NCI-H2107 (cell line): ENCODE measurements around the gene TAF8.
"Not testable (repeated sequence)": the region's sequence is repeated elsewhere in the genome, so short reads cannot be mapped to it uniquely, and the experiment has no call there.

ENCODE experiments used
- DNase-seq: peaks from one replicate; lab custom pipeline; 2025; lab: John Stamatoyannopoulos, UW

Gene TAF8, protein sequence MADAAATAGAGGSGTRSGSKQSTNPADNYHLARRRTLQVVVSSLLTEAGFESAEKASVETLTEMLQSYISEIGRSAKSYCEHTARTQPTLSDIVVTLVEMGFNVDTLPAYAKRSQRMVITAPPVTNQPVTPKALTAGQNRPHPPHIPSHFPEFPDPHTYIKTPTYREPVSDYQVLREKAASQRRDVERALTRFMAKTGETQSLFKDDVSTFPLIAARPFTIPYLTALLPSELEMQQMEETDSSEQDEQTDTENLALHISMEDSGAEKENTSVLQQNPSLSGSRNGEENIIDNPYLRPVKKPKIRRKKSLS

DNA sequence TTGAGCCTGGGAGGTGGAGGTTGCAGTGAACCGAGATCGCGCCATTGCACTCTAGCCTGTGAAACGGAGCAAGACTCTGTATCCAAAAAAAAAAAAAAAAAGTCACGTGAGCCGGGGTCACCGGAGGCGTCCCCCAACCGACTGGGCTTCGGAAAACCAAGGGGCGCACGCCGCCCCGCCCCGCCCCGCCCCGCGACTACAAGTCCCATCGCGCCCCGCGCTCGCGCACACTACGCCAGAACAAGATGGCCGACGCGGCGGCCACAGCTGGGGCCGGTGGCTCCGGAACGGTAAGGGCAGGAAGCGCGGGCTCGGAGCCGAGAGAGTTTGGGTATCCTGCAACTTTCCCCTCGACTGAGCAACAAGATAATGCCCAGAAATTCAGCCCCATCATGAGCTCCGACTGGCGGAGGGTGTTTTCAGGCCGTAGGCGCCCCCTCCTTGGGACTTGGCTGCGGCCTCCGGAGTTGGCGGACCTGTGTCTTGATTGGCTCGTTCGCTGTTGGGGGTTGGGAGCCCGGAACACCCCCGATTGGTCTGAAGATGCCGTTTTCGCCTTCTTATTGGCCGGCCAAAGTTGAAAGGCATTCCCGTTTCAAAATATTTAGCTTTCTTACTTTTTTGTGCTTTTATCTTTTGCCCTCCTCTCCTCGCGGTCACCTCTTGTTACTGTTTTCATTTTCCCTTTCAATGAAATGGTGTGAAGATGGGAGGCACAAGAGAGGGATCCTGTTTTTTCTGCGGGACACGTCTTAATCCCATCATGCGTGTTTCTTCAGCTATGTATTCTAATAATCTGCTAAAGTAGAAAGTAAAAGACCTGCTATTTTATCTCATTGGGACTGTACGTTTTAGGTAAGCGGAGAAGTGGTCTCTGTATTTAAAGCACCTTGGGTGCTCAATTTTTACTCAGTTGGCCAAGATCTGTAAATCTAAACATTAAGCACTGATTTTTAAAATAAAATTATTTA is at the start of gene TAF8:
TAF8 (plus strand) TSS at position 228 of the 971 bp plus-strand sequence; CDS start at position 246, 18 bp downstream.
- peak; percentile 51 for DNase-seq

DNA sequence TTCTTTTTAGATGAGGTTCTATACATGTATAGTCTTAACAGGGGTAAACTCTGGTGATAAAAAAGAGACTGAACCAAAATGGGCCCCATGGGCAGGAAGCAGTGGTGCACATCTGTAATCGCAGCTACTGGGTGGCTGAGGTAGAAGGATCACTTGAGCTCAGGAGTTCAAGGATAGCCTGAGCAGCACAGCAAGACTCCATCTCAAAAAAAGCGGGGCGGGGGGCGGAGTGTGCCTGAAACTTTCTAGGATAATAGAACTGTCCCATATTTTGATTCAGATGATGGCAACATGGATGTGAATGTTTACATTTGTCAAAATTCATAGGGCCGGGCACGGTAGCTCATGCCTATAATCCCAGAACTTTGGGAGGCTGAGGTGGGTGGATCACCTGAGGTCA is 48.8 kb upstream of the TAF8 start:
- DNase-seq, result no peak

DNA sequence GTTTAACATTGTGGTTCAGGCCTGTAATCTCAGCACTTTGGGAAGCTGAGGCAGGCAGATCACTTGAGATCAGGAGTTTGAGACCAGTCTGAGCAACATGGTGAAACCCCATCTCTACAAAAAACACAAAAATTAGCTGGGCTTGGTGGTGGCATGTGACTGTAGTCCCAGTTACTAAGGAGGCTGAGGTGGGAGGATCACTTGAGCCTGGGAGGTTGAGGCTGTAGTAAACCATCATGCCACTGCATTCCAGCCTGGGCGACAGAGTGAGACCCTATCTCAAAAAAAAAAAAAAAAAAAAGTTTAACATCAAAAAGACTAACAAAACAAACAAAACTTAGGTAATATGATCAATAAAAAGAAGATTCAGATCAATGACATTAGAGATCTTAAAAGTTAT is 46.7 kb upstream of the TAF8 start:
- not testable (repeated sequence) for DNase-seq

DNA sequence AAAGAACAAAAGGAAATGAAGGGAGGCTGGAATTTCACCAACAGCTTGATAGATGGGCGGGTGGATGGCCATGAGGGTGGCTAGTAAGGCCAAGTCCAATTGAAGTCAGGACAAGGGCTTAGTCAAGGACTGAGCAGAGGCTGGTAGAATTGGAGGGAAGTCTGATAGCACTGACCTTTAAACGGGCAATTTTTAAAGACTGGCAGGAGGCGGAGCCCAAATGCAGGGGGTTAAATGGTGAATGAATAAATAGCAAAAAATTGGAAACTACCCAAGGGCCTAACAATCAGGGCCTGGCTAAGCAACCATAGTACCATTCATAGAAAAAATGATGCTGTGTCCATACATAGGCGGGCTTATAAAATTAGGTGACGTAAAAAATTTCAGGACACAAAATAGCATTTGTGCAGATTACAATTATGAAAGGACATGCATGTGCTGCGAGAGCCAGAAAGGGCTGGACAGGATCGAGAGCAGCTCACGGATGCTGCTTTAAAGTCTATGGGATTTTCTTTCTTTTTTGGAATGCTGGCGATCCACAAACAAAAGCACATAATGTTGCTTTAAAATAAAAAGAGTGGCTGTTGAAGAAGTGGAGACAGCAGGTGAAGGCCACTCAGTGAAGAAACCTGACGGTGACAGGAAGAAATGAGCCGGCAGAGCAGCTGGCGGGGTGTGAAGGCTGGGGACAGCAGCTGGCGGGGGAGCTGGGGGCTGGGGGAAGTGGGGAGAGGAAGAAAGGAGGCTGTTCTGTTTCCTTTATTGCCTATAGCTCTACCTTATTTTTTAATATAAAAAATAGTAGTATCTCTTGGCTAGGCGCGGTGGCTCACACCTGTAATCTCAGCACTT is 42.8 kb upstream of the TAF8 start:
- no peak for DNase-seq

DNA sequence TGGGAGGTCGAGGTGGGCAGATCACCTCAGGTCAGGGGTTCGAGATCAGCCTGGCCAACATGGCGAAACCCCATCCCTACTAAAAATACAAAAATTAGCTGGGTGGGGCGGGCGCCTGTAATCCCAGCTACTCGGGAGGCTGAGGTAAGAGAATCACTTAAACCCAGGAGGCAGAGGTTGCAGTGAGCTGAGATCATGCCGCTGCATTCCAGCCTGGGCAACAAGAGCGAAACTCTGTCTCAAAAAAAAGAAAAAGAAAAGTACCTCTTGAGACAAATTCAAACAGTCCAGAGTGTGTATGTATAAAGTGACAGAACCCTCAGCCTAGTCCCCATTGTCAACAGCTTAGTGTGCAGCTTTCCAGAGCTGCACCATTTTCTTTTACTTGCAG is 42.2 kb upstream of the TAF8 start:
- not testable (repeated sequence) for DNase-seq

DNA sequence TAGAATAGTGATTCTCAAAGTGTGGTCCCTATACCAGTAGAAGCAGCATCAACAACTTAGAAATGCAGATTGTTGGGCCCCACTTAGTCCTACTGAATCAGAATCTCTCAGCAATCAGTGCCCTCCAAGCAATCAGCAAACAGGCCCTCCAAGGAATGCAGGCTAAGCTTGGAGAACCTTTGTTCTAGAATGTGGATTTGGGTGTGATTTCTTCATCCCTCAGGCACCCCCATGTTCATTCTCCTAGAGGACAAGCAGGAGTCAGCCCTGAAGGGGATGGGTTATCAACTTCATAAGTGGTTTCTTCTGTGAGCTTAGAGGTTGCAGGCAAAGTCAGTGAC is 40.5 kb upstream of the TAF8 start:
- DNase-seq, result no peak

DNA sequence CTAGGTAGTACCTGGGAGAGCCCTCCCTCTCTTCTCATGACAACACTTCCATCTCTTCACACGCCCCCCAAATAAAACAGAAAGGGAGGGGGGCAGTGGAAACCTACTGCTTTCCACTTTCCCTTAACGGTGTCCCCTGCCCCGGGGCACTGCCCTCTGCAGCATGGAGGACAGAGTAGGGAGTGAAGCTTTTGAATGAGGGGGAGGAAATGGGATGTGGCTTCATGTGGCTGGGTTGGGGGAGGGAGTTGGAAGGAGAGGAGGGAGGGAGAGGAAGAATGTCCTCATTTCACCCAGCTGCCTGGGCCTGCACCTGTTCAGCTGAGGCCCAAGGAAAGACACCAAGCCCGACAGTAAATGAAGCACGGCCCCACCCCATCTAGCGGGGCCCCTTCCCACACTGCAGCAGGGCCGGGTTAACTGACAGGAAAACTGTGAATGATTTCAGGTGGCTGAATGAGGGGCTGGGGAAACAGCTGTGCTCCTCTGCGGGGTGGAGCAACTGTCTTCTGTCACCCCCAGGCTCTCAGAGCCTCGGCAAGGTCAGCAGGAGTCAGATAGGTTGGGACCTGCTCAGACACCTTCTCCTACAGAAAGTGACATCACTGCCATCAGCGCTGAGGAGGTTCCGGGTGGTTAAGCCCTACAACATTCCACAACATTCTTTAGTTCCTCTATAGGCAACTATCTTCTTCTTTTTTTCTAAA is 40.0 kb upstream of the TAF8 start:
- no peak for DNase-seq

DNA sequence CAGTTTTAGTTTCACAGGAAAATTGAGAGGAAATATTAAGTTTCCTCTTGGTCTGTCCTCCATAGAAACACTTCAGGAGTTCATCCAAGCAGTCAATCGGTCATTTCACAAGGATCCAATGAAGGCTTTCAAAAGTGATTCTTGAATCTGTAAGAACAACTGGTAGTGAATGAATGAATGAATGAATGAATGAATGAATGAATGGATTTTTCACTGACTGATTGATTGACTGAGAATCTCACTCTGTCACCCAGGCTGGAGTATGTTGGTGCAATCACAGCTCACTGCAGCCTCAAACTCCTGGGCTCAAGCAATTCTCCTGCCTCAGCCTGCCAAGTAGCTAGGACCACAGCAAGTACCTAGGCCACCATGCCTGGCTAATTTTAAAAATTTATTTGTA is 39.4 kb upstream of the TAF8 start:
- no peak for DNase-seq

DNA sequence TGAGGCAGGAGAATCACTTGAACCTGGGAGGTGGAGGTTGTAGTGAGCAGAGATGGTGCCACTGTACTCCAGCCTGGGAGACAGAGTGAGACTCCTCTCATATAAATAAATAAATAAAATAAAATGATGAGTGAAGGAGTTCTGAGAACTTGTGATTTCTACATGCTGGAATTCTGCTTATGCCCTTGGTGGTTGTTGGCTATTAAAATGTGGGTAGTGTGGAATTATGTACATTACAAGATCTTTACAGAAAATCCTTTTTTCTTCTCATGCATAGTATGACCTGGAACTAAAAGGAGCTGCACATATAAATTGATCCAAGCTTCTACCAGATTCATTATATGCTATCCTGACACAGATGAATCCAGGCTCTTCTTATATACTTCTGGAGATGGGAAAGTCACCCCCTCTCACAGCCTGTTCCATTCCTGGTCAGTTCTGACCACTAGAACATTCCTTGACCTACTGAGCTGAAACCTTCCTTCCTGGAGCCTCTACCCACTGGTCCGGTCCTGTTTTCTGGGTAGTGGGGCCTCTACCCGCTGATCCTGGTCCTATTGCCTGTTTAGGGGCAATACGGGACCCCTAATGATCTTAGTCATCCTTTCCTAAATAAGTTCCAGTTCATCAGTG is 37.7 kb upstream of the TAF8 start:
- DNase-seq, result no peak

DNA sequence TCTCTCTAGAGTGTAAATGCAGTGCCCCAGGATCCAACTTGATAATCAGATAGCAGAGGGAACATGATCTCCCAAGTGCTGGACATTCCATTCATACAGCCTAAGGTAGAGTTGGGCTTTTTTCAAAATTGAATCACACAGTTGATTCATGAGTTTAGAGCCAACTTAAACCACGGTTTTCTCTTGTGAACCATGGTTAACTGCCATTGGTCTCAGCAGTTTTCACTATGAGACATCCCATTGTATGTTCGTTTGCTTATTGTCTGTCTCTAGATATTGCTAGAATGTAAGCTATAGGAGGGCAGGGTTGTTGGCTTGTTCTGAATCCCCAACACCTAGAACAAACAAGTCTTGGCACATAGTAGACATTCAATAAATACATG is 37.2 kb upstream of the TAF8 start:
- no peak for DNase-seq

DNA sequence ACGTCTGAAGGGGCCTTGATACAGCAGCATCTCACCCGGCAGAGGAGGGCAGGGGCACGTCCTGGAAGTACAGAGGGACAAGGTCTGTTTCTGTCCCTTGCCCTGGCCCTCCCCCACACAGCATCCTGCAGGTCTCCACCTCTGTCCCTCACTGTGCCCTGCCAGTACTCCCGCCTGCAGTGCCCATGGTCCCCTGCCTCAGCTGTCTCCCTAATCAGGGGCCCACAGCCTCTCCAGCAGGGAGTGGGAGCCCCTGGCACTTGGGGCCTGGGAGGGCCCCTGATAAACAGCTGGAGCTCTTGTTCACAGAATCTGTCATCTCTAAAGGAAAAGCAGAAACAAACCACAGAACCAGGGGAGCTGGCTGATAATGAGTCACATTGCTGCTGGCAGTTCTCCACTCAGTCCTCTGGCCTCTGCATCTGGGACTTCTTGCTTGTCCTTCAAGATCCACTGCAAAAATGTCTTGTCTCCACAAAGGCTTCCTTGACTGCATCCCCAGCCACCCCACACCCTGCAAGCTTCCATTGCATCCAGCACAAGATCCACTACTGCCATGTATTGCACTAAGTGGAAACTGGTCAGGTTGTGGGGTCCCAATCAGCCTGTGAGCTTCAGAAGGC is 33.2 kb upstream of the TAF8 start:
- DNase-seq, result no peak

DNA sequence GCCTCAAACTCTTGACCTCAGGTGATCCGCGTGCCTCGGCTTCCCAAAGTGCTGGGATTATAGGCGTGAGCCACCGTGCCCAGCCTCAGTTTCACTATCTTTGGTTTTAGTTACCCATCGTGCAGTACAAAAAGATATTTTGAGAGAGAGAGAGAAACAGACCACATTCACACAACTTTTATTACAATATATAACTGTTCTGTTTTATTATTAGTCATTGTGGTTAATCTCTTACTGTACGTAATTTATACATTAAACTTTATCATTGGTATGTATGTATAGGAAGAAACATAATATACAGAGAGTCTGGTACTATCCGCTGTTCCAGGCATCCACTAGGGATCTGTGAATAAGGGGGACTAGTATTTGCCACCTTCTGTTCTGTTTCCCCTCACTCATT is 29.4 kb upstream of the TAF8 start:
- DNase-seq, result no peak

DNA sequence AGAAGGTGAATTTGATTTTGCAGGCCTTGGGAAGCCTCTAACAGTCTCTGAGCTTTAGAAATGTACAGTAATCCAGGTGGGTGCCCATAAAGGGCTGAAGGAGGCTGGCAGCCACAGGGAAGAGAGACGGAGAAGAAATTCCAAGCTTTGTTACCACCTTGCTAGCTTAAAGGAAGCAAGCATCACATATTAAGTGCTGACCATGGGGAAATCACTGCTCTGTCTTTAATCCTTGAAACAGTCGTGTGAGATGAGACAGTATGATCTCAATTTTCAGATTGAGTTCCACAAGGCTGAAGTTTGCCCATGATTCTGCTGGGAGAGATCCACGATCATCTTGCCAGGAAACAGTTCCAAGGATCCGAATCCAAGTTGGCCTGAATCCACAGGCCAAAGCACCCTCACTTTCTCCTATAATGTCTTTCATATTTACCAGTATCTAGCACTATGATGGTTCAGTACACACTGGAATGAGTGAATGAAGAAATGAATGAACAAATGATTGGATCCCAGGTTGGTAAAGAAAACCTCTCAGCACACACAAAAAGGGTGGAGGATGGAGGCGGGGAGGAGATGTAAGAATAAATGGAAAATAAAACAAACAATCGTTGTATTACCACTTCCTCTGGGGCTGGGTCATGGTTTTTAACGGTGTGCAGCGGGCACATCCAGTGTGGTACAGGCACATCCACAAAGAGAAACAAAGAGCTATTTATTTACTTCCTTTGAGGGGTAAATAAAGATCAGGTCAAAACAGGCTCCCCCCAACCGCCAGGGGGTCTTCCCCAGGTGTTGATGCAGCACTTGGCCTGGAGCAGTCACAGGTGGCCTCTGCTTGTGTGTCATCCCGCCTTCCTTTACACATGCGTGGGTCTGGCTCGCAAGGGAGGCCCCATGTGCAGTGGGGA is 28.2 kb upstream of the TAF8 start:
- DNase-seq, result no peak

DNA sequence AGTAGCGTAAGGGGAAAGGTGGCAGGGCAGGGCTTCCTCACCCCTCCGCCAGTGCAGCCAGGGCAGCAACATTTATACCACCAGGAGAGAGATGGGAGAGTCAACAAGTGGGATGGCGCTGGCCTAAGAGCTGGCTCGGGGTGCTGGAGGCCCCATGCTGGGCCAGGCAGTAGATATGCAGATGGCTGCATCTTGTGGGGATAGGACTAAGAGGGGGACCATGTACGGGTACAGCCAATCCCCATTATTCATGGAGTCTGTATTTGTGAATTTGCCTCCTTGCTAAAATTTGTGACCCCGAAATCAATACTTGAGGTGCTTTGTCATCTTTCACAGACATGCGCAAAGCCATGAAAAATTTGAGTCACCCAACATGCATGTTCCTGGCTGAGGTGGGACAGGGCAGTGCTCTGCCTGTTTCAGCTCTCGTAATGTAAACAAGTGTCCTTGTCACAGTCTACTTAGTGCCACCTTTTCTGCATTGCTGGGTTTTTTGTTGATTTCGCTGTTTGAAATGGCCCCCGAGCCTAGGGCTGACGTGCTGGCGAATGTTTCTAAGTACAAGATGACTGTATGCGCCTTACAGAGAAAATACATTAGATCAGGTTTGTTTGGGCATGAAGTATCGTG is 27.5 kb upstream of the TAF8 start:
- no peak for DNase-seq

DNA sequence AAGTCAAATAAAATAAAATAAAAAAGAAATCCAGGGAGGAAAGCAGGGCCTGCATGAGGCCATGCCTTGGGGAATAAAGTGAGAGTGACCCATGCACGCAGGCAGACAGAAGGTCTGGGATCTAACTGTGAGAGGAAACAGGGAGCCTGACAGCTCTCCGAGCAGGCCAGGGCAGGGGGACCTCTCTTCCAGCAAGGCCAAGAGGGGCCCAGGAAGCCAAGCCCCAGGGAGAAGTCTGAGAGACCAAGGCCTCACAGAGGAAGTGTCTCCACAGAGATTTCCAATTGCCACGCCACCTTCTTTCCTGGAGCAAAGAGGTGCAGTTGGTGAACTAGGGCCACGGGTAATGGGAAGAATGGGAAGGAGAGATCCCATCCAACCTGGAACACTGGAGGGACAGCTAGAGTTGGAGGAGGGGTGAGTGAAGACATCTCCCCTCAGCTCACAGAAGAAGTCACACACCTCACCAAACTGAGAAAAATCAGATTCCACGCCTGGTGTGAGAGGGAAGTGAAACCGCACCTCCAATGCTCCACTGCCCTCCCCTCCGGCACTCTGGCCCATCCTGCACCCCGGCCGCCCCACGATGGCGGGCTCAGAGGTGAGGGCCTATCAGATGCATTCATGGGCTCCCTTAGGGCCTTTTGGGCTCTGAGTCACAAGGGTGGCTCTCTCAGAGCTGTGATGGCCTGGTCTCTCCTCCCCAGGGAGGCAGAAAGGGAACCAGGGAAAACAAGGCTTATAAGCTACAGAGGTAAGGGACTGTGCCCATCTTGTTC is 25.1 kb upstream of the TAF8 start:
- DNase-seq, result no peak

DNA sequence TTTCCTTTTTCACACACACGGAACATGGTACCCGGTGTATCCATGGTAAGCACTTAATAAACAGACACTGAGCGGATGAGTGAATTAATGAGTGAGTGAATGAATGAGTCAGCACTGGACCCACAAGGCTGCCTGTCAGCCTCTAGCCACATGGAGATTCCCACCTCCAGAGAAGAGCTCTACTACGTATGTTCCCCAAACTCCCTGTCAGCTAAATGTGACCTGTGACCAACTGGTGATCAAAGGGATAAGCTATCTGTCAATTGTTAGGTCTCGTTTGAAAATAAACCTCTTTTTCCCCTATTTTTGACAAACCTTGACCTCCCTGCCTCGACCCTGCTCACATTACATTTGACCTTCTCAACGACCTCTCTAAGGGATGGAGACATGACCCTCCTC is 24.5 kb upstream of the TAF8 start:
- DNase-seq, result no peak

DNA sequence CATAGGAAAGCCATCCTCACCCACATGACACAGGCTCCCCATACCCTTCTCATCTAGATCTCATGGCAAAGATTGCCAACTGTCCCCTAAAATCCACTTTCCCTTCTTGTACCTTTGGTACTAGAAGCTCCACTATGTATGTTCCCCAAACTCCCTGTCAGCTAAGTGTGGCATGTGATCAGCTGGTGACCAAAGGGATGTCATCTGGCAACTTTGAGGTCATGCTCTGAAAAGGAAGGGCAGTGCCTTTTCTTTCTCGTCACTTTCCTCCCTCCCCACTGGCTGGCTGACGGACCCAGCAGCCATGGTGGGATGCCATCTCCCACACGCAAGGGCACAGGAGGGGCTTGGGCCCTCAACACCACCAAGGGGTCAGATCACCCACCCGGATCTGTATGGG is 23.8 kb upstream of the TAF8 start:
- no peak for DNase-seq

DNA sequence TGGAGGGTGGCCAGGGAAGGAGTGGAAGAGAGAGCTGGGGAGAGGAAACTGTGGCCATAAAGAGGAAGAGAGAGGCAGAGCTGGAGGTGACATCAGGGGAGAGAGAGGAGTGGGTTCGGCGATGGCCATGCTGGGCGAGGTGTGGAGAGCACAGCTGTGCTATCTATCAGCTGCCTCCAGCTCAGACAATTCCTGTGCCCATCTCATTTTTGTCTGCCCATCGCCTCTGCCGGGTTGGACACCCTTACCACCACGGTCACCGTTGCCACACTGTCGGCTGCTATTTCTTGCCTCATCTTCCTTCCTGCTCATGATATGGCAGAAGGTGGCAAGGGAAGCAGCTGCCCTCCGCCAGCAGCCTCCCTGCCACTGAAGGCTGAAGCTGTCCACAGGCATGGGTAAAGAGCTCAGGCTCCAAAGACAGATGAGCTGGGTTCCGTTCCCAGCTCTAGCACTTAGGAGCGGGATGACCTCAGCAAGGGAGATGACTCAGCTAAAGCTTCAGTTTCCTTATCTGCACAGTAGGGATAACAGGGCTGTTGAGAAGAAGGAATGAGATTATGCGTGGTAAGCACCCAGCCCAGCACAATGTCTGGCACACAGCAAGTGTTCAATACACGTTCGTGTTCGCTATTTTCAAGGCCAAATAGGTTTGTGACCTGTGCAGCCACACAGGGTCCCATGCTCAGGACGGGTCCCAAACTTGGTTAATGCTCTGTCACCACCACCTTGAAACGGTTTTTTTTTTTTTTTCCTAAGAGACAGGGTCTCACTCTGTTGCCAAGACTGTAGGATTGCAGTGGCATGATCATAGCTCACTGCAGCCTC is 21.9 kb upstream of the TAF8 start:
- no peak for DNase-seq
